ENCODE data around the gene KLHDC4. TPM values are rescaled to one million over a fixed set of nuclear protein-coding genes. Genes with fewer than 3 reads are reported as not detected.

The KLHDC4 gene
- total and polyA plus RNA-seq, 2 of the 4 experiments (the other 2 are of a cell fraction) = 13.6 to 19.0 TPM

DNA sequence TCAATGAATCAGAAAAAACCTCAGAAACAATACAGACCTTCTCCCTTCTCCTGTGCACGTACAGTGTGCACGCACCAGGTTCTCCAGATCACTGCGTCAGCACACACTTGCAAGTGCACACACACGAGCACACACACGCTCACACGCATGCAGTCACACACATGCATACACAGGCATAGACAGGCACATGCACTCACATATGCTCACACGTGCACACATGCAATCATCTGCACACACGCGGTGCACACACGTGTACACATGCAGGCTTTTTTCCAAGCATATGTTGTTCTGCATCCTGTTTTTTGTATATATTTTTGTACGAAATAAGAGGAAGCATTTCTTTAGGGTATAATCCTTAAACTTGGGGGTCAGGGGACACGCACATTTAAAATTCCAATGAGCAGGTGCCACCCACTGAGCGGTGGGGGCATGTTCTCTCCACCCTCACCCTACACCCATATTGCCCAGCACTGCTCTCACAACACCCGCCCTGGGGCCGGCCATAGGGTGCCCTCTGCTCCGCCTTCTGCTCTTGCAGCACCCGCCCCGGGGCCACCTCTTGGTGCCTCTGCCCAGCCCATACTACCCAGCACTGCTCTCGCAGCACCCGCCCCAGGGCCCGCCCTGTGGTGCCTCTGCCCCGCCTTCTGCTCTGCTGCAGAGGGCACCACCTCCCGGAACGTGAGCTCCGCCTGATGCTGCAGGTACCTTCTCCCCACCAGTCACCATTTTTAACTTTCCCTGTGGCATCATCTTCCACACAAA lies 20.9 kb downstream of the KLHDC4 start:
- dilution Hi-C loops (cut with HindIII; ENCODE audit: low sequenced_read_pairs, unreplicated experiment) (no loop called here), intact Hi-C loops (cut with micrococcal nuclease) (no loop called here), in situ Hi-C loops (cut with MboI; ENCODE audit: low sequenced_read_pairs) (no loop called here)
- no peak overlapping the region for H2BK5ac ChIP-seq (ENCODE audit: low read depth, low read length, poor library complexity, severe bottlenecking)
- no peak overlapping the region for H3K4ac ChIP-seq (ENCODE audit: low read depth, low read length)
- no peaks in the 10 kb centered on the region for H3K9me3 ChIP-seq (ENCODE audit: control insufficient read depth, insufficient read depth, low read length)
- H3K14ac ChIP-seq (replicated peaks; ENCODE audit: low read depth, low read length) = no peak overlapping the region
- no peak overlapping the region for H2BK120ac ChIP-seq (ENCODE audit: low read depth, low read length)
- no peak overlapping the region for H3K56ac ChIP-seq (ENCODE audit: extremely low read depth, insufficient read depth, low read length)
- no peak overlapping the region for H4K8ac ChIP-seq (ENCODE audit: low read depth in 2 of 2, low read length in 2 of 2)
- H3K79me1 ChIP-seq (ENCODE audit: low read depth in 1 of 2, low read length in 2 of 2) = peaks cover 11 to 33% of the 10 kb centered on the region in 2 experiments; a peak in 3 of 4 replicates
- DNase-seq (no peak), ATAC-seq (ENCODE audit: low read depth) (no peak)
- H3K18ac ChIP-seq (ENCODE audit: low read depth, low read length) = no peak overlapping the region
- no peak overlapping the region for H2AFZ ChIP-seq (replicated peaks; ENCODE audit: low read length, poor library complexity)
- no peak overlapping the region for H3K9ac ChIP-seq (ENCODE audit: low read depth, low read length)
- no TSS peak for BruUV-seq (replicated peaks)
- peaks cover 4% of the 10 kb centered on the region; the same call in 1 of the 2 replicates for H4K20me1 ChIP-seq (ENCODE audit: insufficient read depth, low read length)
- CTCF ChIA-PET = interaction anchor here (0.6 to 0.7 kb wide), 2 partner anchors 102 to 807 kb away, joined by 3 to 6 read pairs; no protein-coding TSS in a partner anchor
- no peak overlapping the region for H4K91ac ChIP-seq (ENCODE audit: insufficient read depth, low read depth, low read length)
- no peak for TF ChIP-seq POLR2A (IDR thresholded peaks at IDR 0.05; ENCODE audit: low read depth, low read length)
- no peak for TF ChIP-seq CHD1 (IDR thresholded peaks at IDR 0.05; ENCODE audit: low read depth, low read length)
- TF ChIP-seq BHLHE40 (IDR thresholded peaks at IDR 0.05; ENCODE audit: low read depth, low read length) = no peak
- TF ChIP-seq MAFK (IDR thresholded peaks at IDR 0.05; ENCODE audit: low read depth, low read length) = no peak
- no peak overlapping the region for H2AK5ac ChIP-seq (ENCODE audit: low read depth, low read length)
- no peak overlapping the region for H2BK15ac ChIP-seq (ENCODE audit: low read depth, low read length)
- H3K4me1 ChIP-seq (ENCODE audit: control insufficient read depth, insufficient read depth, low read length) = no peaks in the 10 kb centered on the region
- H2AK9ac ChIP-seq (replicated peaks; ENCODE audit: low read depth, low read length, poor library complexity) = no peak overlapping the region
- H4K5ac ChIP-seq (ENCODE audit: low read depth, low read length) = no peak overlapping the region
- no peak overlapping the region for H3K4me2 ChIP-seq (ENCODE audit: low read depth, low read length)
- no peak overlapping the region for H3K4me3 ChIP-seq (ENCODE audit: insufficient read depth, low read depth, low read length)
- H3K23ac ChIP-seq (ENCODE audit: low read depth, low read length) = no peak overlapping the region
- no peak overlapping the region for H2BK20ac ChIP-seq (ENCODE audit: low read depth, low read length)
- WGBS, 2 experiments (ENCODE audit: extremely low coverage in 2 of 2, insufficient read length in 1 of 2) = 96% methylated on average over 16 of the region's 25 CpGs; no CpG with 5 or more reads in 1 of the 2 experiments
- H3K36me3 ChIP-seq (ENCODE audit: control insufficient read depth, insufficient read depth, low read length) = peaks cover 40% of the 10 kb centered on the region
- peaks cover 9% of the 10 kb centered on the region; the same call in 1 of the 2 replicates for H3K9me1 ChIP-seq (ENCODE audit: insufficient read depth, low read length)
- H3K27ac ChIP-seq (ENCODE audit: insufficient read depth, low read length) = no peak overlapping the region
- POLR2A ChIA-PET (ENCODE audit: unreplicated experiment) = no interaction called here
- no peaks in the 10 kb centered on the region for H3K27me3 ChIP-seq (ENCODE audit: control insufficient read depth, insufficient read depth, low read length)

Data from IMR-90 (cell line).